EH (cell line): ENCODE data around the gene CFAP299.
"Not testable (repeated sequence)": the region's sequence is repeated elsewhere in the genome, so short reads cannot be mapped to it uniquely, and the experiment has no call there.

Source experiments
- DNase-seq: peaks from one replicate; pipeline ENCODE4 v3.0.0-alpha.2; 2015; ENCODE audit warnings: low read depth

CFAP299 gene

GRCh38 chr4:80335554-80336358 is at the start of gene CFAP299:
Gene CFAP299, plus strand, starts transcription at chr4:80335730.
- peak; percentile 95 for DNase-seq

GRCh38 chr4:80286451-80286850 is 49.1 kb upstream of the CFAP299 start:
- no peak for DNase-seq

- not testable (repeated sequence) for DNase-seq
These were observed 44.9 kb upstream of the CFAP299 start for GRCh38 chr4:80290665-80291064.

GRCh38 chr4:80294206-80294605 is 41.3 kb upstream of the CFAP299 start:
- no peak for DNase-seq

- DNase-seq: no peak
These were observed 40.2 kb upstream of the CFAP299 start for GRCh38 chr4:80295336-80295735.

- DNase-seq: peak; percentile 62
These were observed 39.7 kb upstream of the CFAP299 start for GRCh38 chr4:80295826-80296225.

GRCh38 chr4:80301884-80302283 is 33.6 kb upstream of the CFAP299 start:
- DNase-seq: no peak

GRCh38 chr4:80302616-80303223 is 32.8 kb upstream of the CFAP299 start:
- no peak for DNase-seq

- peak; percentile 91 for DNase-seq
These were observed 30.1 kb upstream of the CFAP299 start for GRCh38 chr4:80305466-80305865.

GRCh38 chr4:80306260-80306659 is 29.3 kb upstream of the CFAP299 start:
- DNase-seq: peak; percentile 69

- peak; percentile 78 for DNase-seq
These were observed 28.3 kb upstream of the CFAP299 start for GRCh38 chr4:80307183-80307735.

- DNase-seq: peak; percentile 71
These were observed 27.6 kb upstream of the CFAP299 start for GRCh38 chr4:80307774-80308465.

GRCh38 chr4:80308466-80308822 is 27.1 kb upstream of the CFAP299 start:
- DNase-seq: no peak

- peak; percentile 93 for DNase-seq
These were observed 26.1 kb upstream of the CFAP299 start for GRCh38 chr4:80309294-80310004.

- no peak for DNase-seq
These were observed 24.4 kb upstream of the CFAP299 start for GRCh38 chr4:80311130-80311529.

- DNase-seq: no peak
These were observed 23.4 kb upstream of the CFAP299 start for GRCh38 chr4:80312124-80312523.

GRCh38 chr4:80313627-80314026 is 21.9 kb upstream of the CFAP299 start:
- no peak for DNase-seq

GRCh38 chr4:80315848-80316247 is 19.7 kb upstream of the CFAP299 start:
- DNase-seq: not testable (repeated sequence)

GRCh38 chr4:80321341-80321740 is 14.2 kb upstream of the CFAP299 start:
- DNase-seq: no peak

- DNase-seq: no peak
These were observed 13.8 kb upstream of the CFAP299 start for GRCh38 chr4:80321776-80322175.

GRCh38 chr4:80322716-80323115 is 12.8 kb upstream of the CFAP299 start:
- DNase-seq: peak; percentile 72

GRCh38 chr4:80324171-80324570 is 11.4 kb upstream of the CFAP299 start:
- DNase-seq: no peak
